GM23338 (cell line): ENCODE measurements around the gene TMEM200A. TPM values are rescaled to one million over a fixed set of nuclear protein-coding genes. Genes with fewer than 3 reads are reported as not detected.

ENCODE experiments used
- ATAC-seq: fragments of 200-7000 bp; cut with Tn5 transposase; 3 replicates; pipeline ENCODE4 v1.9.1; 2020
- DNase-seq: peaks from one replicate; pipeline ENCODE4 v3.0.0-alpha.2; 2015; ENCODE audit warnings: low spot score
- H2AFZ ChIP-seq: fragments of 200-600 bp; sonication (generic); 2 replicates; pipeline ENCODE4 v1.8.0; 2016; ENCODE audit warnings: antibody characterized with exemption, mild to moderate bottlenecking, moderate library complexity
- H3F3A ChIP-seq: fragments of 200-600 bp; sonication (generic); replicated peaks from 2 replicates; pipeline ENCODE4 v1.8.0; 2017; ENCODE audit warnings: antibody characterized with exemption, mixed run types, low read depth
- H3K27ac ChIP-seq: fragments of 200-600 bp; sonication (generic); 2 replicates; pipeline ENCODE4 v1.6.1; 2016; ENCODE audit warnings: low read depth
- H3K27me3 ChIP-seq: fragments of 200-600 bp; sonication (generic); 2 replicates; pipeline ENCODE4 v1.8.0; 2016; ENCODE audit warnings: mild to moderate bottlenecking, mixed run types, moderate library complexity; ENCODE audit not compliant: insufficient read depth
- H3K36me3 ChIP-seq: fragments of 200-600 bp; sonication (generic); 2 replicates; pipeline ENCODE4 v1.8.0; 2016; ENCODE audit warnings: mild to moderate bottlenecking; ENCODE audit not compliant: insufficient read depth
- H3K4me1 ChIP-seq: fragments of 200-600 bp; sonication (generic); 2 replicates; pipeline ENCODE4 v1.8.0; 2016; ENCODE audit warnings: mild to moderate bottlenecking, moderate library complexity; ENCODE audit not compliant: insufficient read depth
- H3K4me2 ChIP-seq: fragments of 200-600 bp; sonication (generic); 2 replicates; pipeline ENCODE4 v1.7.1; 2017; ENCODE audit warnings: mixed run types
- H3K4me3 ChIP-seq: fragments of 200-600 bp; sonication (generic); 2 replicates; pipeline ENCODE4 v1.6.1; 2016; ENCODE audit warnings: mixed run types
- H3K79me2 ChIP-seq: fragments of 200-600 bp; sonication (generic); replicated peaks from 2 replicates; pipeline ENCODE4 v1.8.0; 2017; ENCODE audit warnings: mild to moderate bottlenecking; ENCODE audit not compliant: insufficient read depth
- H3K9me2 ChIP-seq: fragments of 200-600 bp; sonication (generic); 2 replicates; pipeline ENCODE4 v1.8.0; 2017; ENCODE audit not compliant: insufficient read depth
- H4K20me1 ChIP-seq: fragments of 200-600 bp; sonication (generic); replicated peaks from 2 replicates; pipeline ENCODE4 v1.8.0; 2017; ENCODE audit warnings: mild to moderate bottlenecking; ENCODE audit not compliant: insufficient read depth
- H3K27ac Mint-ChIP-seq: 2 replicates; pipeline ENCODE4 v1.8.0; 2020; ENCODE audit warnings: inconsistent platforms, mild to moderate bottlenecking, moderate library complexity, mixed read lengths
- H3K27me3 Mint-ChIP-seq: 3 replicates; pipeline ENCODE4 v1.8.0; 2022; ENCODE audit warnings: low read depth, mild to moderate bottlenecking, moderate library complexity, mixed read lengths, inconsistent platforms; ENCODE audit not compliant: insufficient read depth, poor library complexity
- H3K36me3 Mint-ChIP-seq: 3 replicates; pipeline ENCODE4 v1.8.0; 2021; ENCODE audit warnings: low read depth, mild to moderate bottlenecking, inconsistent platforms, moderate library complexity, mixed read lengths
- H3K4me1 Mint-ChIP-seq: 3 replicates; pipeline ENCODE4 v1.8.0; 2020; ENCODE audit warnings: mild to moderate bottlenecking, inconsistent platforms, mixed read lengths
- H3K4me3 Mint-ChIP-seq: 3 replicates; pipeline ENCODE4 v1.8.0; 2021; ENCODE audit warnings: moderate library complexity, mild to moderate bottlenecking, inconsistent platforms, mixed read lengths
- H3K9me3 Mint-ChIP-seq: 3 replicates; pipeline ENCODE4 v1.8.0; 2020; ENCODE audit warnings: moderate library complexity, mild to moderate bottlenecking, inconsistent platforms, mixed read lengths
- EZH2phosphoT487 ChIP-seq: fragments of 200-600 bp; sonication (generic); IDR thresholded peaks from one replicate; pipeline ENCODE4 v1.8.1; 2018; ENCODE audit warnings: antibody characterized with exemption; ENCODE audit not compliant: unreplicated experiment
- NANOG ChIP-seq: IDR thresholded peaks from 2 replicates; pipeline ENCODE4 v1.6.1; 2016; ENCODE audit warnings: antibody characterized with exemption, borderline replicate concordance
- STAT1 ChIP-seq: IDR thresholded peaks from one replicate; pipeline ENCODE4 v1.6.1; 2016; ENCODE audit warnings: antibody characterized with exemption; ENCODE audit not compliant: unreplicated experiment
- ZNF331 ChIP-seq: fragments of 250-450 bp; sonication (Bioruptor Pico); IDR thresholded peaks from 2 replicates; pipeline ENCODE4 v1.5.0; 2020; ENCODE audit warnings: low read depth, mild to moderate bottlenecking, moderate library complexity
- polyA plus RNA-seq: library from polyadenylated mRNA; unstranded; fragments of >200 nt; fragmentation: Nextera tagmentation; extraction: Ambion mirVana; gene quantifications from 2 replicates; pipeline ENCODE4 v1.2.1, GENCODE V29; 2016
- total RNA-seq: library from RNA; depleted of rRNA; stranded (reverse); fragments of >200 nt; shearing (Covaris generic); gene quantifications from 2 replicates; pipeline ENCODE4 v1.2.3, GENCODE V29; 2014
- TF ChIP-seq, protein P1 (sequence below): fragments of 250-450 bp; sonication (Bioruptor Pico); IDR thresholded peaks from 2 replicates; pipeline ENCODE4 v1.5.0; 2020; ENCODE audit warnings: mild to moderate bottlenecking, moderate library complexity
- TF ChIP-seq, protein P2 (sequence below), 2 experiments: fragments of 200-600 bp in 1 of 2; sonication (generic) in 1 of 2; conservative IDR thresholded peaks; 2 replicates each; pipeline versions ENCODE4 v1.5.1 to v1.6.1; 2016 to 2017; ENCODE audit warnings: antibody characterized with exemption in 2 of 2, low read depth in 2 of 2, mild to moderate bottlenecking in 2 of 2, moderate library complexity in 1 of 2
- TF ChIP-seq, protein P3 (sequence below): IDR thresholded peaks from one replicate; pipeline ENCODE4 v1.6.1; 2018; ENCODE audit warnings: antibody characterized with exemption; ENCODE audit not compliant: unreplicated experiment

Gene TMEM200A
- total and polyA plus RNA-seq, 2 experiments from 2014 or later: 7.1 to 22.7 TPM

DNA sequence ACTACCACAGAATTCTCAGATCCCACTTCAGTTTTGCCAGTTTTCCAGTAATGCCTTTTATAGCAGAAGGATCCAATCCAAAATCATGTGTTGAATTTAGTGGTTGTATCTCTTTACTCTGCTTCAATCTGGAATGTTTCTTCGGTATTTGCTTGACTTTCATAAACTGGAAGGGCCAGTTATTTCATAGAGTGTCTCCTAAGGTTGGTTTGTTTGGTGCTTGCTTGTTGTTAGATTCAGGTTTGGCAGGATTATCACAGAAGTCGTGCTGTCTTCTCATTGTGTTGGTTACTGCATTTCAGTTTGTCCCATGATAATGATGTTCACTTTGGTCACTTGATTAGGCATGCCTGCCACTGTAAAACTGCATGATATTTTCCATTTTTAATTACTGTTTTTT lies 45.7 kb downstream of the TMEM200A start (continued):
- TF ChIP-seq, protein P1, sequence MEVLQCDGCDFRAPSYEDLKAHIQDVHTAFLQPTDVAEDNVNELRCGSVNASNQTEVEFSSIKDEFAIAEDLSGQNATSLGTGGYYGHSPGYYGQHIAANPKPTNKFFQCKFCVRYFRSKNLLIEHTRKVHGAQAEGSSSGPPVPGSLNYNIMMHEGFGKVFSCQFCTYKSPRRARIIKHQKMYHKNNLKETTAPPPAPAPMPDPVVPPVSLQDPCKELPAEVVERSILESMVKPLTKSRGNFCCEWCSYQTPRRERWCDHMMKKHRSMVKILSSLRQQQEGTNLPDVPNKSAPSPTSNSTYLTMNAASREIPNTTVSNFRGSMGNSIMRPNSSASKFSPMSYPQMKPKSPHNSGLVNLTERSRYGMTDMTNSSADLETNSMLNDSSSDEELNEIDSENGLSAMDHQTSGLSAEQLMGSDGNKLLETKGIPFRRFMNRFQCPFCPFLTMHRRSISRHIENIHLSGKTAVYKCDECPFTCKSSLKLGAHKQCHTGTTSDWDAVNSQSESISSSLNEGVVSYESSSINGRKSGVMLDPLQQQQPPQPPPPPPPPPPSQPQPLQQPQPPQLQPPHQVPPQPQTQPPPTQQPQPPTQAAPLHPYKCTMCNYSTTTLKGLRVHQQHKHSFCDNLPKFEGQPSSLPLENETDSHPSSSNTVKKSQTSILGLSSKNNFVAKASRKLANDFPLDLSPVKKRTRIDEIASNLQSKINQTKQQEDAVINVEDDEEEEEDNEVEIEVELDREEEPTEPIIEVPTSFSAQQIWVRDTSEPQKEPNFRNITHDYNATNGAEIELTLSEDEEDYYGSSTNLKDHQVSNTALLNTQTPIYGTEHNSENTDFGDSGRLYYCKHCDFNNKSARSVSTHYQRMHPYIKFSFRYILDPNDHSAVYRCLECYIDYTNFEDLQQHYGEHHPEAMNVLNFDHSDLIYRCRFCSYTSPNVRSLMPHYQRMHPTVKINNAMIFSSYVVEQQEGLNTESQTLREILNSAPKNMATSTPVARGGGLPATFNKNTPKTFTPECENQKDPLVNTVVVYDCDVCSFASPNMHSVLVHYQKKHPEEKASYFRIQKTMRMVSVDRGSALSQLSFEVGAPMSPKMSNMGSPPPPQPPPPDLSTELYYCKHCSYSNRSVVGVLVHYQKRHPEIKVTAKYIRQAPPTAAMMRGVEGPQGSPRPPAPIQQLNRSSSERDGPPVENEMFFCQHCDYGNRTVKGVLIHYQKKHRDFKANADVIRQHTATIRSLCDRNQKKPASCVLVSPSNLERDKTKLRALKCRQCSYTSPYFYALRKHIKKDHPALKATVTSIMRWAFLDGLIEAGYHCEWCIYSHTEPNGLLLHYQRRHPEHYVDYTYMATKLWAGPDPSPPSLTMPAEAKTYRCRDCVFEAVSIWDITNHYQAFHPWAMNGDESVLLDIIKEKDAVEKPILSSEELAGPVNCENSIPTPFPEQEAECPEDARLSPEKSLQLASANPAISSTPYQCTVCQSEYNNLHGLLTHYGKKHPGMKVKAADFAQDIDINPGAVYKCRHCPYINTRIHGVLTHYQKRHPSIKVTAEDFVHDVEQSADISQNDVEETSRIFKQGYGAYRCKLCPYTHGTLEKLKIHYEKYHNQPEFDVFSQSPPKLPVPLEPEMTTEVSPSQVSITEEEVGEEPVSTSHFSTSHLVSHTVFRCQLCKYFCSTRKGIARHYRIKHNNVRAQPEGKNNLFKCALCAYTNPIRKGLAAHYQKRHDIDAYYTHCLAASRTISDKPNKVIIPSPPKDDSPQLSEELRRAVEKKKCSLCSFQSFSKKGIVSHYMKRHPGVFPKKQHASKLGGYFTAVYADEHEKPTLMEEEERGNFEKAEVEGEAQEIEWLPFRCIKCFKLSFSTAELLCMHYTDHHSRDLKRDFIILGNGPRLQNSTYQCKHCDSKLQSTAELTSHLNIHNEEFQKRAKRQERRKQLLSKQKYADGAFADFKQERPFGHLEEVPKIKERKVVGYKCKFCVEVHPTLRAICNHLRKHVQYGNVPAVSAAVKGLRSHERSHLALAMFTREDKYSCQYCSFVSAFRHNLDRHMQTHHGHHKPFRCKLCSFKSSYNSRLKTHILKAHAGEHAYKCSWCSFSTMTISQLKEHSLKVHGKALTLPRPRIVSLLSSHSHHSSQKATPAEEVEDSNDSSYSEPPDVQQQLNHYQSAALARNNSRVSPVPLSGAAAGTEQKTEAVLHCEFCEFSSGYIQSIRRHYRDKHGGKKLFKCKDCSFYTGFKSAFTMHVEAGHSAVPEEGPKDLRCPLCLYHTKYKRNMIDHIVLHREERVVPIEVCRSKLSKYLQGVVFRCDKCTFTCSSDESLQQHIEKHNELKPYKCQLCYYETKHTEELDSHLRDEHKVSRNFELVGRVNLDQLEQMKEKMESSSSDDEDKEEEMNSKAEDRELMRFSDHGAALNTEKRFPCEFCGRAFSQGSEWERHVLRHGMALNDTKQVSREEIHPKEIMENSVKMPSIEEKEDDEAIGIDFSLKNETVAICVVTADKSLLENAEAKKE: no peak
- no peak for TF ChIP-seq ZNF331 (CRISPR knock-in tag)
- no peak for TF ChIP-seq STAT1
- TF ChIP-seq, protein P2, sequence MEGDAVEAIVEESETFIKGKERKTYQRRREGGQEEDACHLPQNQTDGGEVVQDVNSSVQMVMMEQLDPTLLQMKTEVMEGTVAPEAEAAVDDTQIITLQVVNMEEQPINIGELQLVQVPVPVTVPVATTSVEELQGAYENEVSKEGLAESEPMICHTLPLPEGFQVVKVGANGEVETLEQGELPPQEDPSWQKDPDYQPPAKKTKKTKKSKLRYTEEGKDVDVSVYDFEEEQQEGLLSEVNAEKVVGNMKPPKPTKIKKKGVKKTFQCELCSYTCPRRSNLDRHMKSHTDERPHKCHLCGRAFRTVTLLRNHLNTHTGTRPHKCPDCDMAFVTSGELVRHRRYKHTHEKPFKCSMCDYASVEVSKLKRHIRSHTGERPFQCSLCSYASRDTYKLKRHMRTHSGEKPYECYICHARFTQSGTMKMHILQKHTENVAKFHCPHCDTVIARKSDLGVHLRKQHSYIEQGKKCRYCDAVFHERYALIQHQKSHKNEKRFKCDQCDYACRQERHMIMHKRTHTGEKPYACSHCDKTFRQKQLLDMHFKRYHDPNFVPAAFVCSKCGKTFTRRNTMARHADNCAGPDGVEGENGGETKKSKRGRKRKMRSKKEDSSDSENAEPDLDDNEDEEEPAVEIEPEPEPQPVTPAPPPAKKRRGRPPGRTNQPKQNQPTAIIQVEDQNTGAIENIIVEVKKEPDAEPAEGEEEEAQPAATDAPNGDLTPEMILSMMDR (conservative IDR thresholded peaks at IDR 0.05; ENCODE audit: low read depth in 2 of 2): no peak

DNA sequence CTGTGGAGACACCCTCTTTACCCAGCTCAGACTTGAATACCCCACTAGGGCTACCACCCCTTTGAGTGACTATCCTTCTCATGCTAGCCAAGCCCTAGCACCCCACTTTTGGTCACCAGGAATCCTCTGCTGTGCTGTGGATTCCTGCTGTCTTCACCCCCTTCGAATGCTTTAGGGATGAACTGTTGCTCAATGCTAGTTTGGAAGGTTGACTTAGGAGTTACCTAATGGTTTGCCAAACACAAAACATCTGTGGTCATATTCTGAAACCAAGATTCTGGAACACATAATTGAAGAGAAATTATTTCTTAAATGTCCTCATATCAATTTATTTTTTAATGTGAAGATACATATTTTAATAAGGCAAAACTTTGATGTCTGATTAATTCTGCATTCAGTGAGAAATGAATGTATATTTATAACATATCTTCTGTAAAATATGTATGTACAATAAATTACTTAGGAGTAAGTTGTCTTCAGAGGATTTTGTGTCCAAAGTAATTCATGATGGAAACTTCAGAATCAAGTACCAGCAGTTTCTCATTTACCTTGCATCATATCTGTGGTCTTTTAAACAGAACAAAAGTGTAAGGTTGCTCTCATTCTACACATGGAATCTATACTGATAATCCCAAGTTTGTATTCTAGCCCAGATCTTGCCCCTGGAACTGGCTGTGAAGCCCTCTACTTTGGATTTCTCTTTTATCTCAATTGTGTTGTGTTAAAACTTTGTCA lies 46.9 kb downstream of the TMEM200A start:
- H3K27ac ChIP-seq: no peak overlapping the region
- no peak overlapping the region for H2AFZ ChIP-seq
- TF ChIP-seq STAT1 (no peak), EZH2phosphoT487 (no peak), NANOG (no peak)
- TF ChIP-seq, protein P2 (conservative IDR thresholded peaks at IDR 0.05; ENCODE audit: low read depth in 2 of 2): no peak
- TF ChIP-seq, protein P3, sequence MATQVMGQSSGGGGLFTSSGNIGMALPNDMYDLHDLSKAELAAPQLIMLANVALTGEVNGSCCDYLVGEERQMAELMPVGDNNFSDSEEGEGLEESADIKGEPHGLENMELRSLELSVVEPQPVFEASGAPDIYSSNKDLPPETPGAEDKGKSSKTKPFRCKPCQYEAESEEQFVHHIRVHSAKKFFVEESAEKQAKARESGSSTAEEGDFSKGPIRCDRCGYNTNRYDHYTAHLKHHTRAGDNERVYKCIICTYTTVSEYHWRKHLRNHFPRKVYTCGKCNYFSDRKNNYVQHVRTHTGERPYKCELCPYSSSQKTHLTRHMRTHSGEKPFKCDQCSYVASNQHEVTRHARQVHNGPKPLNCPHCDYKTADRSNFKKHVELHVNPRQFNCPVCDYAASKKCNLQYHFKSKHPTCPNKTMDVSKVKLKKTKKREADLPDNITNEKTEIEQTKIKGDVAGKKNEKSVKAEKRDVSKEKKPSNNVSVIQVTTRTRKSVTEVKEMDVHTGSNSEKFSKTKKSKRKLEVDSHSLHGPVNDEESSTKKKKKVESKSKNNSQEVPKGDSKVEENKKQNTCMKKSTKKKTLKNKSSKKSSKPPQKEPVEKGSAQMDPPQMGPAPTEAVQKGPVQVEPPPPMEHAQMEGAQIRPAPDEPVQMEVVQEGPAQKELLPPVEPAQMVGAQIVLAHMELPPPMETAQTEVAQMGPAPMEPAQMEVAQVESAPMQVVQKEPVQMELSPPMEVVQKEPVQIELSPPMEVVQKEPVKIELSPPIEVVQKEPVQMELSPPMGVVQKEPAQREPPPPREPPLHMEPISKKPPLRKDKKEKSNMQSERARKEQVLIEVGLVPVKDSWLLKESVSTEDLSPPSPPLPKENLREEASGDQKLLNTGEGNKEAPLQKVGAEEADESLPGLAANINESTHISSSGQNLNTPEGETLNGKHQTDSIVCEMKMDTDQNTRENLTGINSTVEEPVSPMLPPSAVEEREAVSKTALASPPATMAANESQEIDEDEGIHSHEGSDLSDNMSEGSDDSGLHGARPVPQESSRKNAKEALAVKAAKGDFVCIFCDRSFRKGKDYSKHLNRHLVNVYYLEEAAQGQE: no peak
- no peaks in the 10 kb centered on the region for H3F3A ChIP-seq
- H4K20me1 ChIP-seq: no peaks in the 10 kb centered on the region; the same call in 1 of the 2 replicates
- Mint-ChIP-seq H3K27me3 (no peaks in the 10 kb centered on the region), H3K4me3 (no peak overlapping the region), H3K27ac (no peak overlapping the region), H3K4me1 (peaks cover 24% of the 10 kb centered on the region), H3K36me3 (peaks cover 24% of the 10 kb centered on the region), H3K9me3 (peaks cover 12% of the 10 kb centered on the region)
- H3K36me3 ChIP-seq: no peaks in the 10 kb centered on the region; the same call in 1 of the 2 replicates
- DNase-seq: no peak
- no peaks in the 10 kb centered on the region for H3K27me3 ChIP-seq
- H3K79me2 ChIP-seq: peaks cover 30% of the 10 kb centered on the region
- H3K4me1 ChIP-seq: peaks cover 20% of the 10 kb centered on the region
- no peak overlapping the region for H3K4me3 ChIP-seq
- H3K4me2 ChIP-seq: no peak overlapping the region
- no peak for ATAC-seq
- H3K9me2 ChIP-seq: 0 out of 2 replicates have a peak, but pooled peaks cover 2% of the 10 kb centered on the region
